Activated CD8-positive, alpha-beta T cell treated with anti-CD3 and anti-CD28 coated beads for 36 hours (primary cell): ENCODE measurements around the gene PRMT7. TPM values are rescaled to one million over a fixed set of nuclear protein-coding genes. Genes with fewer than 3 reads are reported as not detected.

ENCODE experiments used
- ATAC-seq: fragments of 200-7000 bp; cut with Tn5 transposase; one replicate; pipeline ENCODE4 v1.10.0; 2021; ENCODE audit warnings: mild to moderate bottlenecking, moderate library complexity
- CTCF ChIA-PET: fragments of 350-600 bp; sonication (Branson Sonifier 250); formaldehyde crosslinking; loops from one replicate; lab custom pipeline; 2021; ENCODE audit warnings: antibody characterized with exemption; lab: Charles Lee
- POLR2A ChIA-PET: fragments of 350-600 bp; sonication (Branson Sonifier 250); formaldehyde crosslinking; loops from one replicate; lab custom pipeline; 2021; ENCODE audit warnings: antibody characterized with exemption; lab: Charles Lee
- DNase-seq: peaks from one replicate; pipeline ENCODE4 v3.0.0-alpha.2; 2020
- H3K27ac Mint-ChIP-seq: one replicate; pipeline ENCODE4 v1.8.0; 2021; ENCODE audit warnings: mild to moderate bottlenecking, mixed read lengths
- H3K27me3 Mint-ChIP-seq: one replicate; pipeline ENCODE4 v1.8.0; 2021; ENCODE audit warnings: mixed read lengths
- H3K36me3 Mint-ChIP-seq: one replicate; pipeline ENCODE4 v1.8.0; 2021; ENCODE audit warnings: low read depth, mixed read lengths
- H3K4me1 Mint-ChIP-seq: one replicate; pipeline ENCODE4 v1.8.0; 2021; ENCODE audit warnings: low read depth, mixed read lengths
- H3K4me3 Mint-ChIP-seq: one replicate; pipeline ENCODE4 v1.8.0; 2021; ENCODE audit warnings: mild to moderate bottlenecking, moderate library complexity, mixed read lengths
- H3K9me3 Mint-ChIP-seq: one replicate; pipeline ENCODE4 v1.8.0; 2021; ENCODE audit warnings: mixed read lengths
- intact Hi-C: fragments of 100-400 bp; cut with micrococcal nuclease; formaldehyde crosslinking; loops from one replicate; pipeline ENCODE4 v1.10.0; 2022
- total RNA-seq, 2 experiments: library from RNA; stranded (reverse); gene quantifications; one replicate each; pipeline ENCODE4 v1.2.3, GENCODE V29; 2021
- TF ChIP-seq, protein P1 (sequence below): fragments of 200-600 bp; IDR thresholded peaks from one replicate; pipeline ENCODE4 v1.8.0; 2022; ENCODE audit warnings: antibody characterized with exemption, mild to moderate bottlenecking

The PRMT7 gene
- total RNA-seq, 2 experiments from 2014 or later = 67.4 to 78.4 TPM

DNA sequence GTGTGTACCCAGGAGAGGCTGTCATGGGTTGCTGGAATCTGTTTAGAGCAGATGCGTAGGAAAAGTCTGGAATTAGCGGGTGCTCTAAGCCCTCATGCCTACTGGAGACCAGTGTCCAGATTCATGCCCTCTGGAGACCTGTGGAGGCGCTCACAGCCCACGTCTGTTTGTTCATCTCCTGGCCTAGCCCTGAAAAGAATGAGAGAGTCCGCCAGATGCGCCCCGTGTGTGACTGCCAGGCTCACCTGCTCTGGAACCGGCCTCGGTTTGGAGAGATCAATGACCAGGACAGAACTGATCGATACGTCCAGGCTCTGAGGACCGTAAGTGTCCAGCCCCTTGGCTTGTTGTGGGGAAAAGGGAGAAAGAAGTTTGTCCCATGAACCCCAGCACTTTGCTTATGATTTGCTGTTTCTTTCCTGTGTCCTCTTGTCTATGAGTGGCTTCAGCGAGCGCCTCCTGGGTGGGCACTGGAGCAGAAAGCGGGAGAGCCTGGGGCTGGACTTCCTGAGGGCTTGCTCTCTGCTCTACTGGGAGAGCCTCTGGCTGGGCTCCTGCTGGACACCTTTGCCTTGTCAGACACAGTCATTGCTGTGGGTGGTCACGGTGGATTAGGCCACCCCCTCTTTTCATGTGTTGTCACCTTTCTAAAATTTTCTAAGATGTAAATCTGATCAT, 35.3 kb downstream of the PRMT7 start:
- Mint-ChIP-seq H3K4me1 (peaks cover 15% of the 10 kb centered on the region), H3K4me3 (no peak overlapping the region), H3K36me3 (peaks cover 54% of the 10 kb centered on the region), H3K9me3 (no peaks in the 10 kb centered on the region), H3K27ac (no peak overlapping the region), H3K27me3 (no peaks in the 10 kb centered on the region)
- DNase-seq (no peak), ATAC-seq (no peak)
- intact Hi-C loops = no loop called here
- ChIA-PET POLR2A (interaction anchor here (0.9 kb wide), 1 partner anchor 10 kb away, joined by 3 read pairs; no protein-coding TSS in a partner anchor), CTCF (interaction anchor here (1.0 to 2.3 kb wide), 2 partner anchors 17 kb away, joined by 4 to 14 read pairs; no protein-coding TSS in a partner anchor)
- TF ChIP-seq, protein P1, sequence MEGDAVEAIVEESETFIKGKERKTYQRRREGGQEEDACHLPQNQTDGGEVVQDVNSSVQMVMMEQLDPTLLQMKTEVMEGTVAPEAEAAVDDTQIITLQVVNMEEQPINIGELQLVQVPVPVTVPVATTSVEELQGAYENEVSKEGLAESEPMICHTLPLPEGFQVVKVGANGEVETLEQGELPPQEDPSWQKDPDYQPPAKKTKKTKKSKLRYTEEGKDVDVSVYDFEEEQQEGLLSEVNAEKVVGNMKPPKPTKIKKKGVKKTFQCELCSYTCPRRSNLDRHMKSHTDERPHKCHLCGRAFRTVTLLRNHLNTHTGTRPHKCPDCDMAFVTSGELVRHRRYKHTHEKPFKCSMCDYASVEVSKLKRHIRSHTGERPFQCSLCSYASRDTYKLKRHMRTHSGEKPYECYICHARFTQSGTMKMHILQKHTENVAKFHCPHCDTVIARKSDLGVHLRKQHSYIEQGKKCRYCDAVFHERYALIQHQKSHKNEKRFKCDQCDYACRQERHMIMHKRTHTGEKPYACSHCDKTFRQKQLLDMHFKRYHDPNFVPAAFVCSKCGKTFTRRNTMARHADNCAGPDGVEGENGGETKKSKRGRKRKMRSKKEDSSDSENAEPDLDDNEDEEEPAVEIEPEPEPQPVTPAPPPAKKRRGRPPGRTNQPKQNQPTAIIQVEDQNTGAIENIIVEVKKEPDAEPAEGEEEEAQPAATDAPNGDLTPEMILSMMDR = no peak

DNA sequence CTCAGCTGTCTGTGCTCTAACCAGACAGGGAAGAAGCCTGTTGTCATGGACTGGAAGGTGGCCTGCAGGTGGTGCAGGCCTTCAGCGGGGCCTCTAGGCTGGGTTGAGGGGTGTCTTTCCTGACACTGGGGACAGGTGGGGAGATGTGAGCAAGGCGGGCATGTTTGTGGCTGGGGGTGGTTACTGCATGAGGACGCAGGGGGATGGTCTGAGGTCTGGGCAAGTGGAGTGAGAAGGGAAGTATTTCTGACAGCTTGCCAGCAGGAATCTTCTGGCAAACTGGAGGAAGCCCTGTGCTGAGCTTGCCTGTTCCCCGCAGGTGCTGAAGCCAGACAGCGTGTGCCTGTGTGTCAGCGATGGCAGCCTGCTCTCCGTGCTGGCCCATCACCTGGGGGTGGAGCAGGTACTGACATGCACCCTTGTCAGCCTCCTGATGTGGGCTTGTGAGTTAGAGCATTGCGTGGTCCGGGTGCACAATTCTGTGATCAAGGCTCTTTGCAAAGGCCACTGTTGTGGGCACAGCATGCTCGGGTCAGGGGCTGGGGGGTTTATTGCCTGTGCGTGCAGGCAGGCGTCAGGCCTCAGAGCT, 36.2 kb downstream of the PRMT7 start:
- no peak overlapping the region for H3K4me3 Mint-ChIP-seq
- intact Hi-C loops = no loop called here
- H3K9me3 Mint-ChIP-seq = no peaks in the 10 kb centered on the region
- ChIA-PET CTCF (no interaction called here), POLR2A (no interaction called here)
- H3K36me3 Mint-ChIP-seq = peaks cover 58% of the 10 kb centered on the region
- TF ChIP-seq, protein P1 = no peak
- peaks cover 15% of the 10 kb centered on the region for H3K4me1 Mint-ChIP-seq
- no peaks in the 10 kb centered on the region for H3K27me3 Mint-ChIP-seq
- H3K27ac Mint-ChIP-seq = no peak overlapping the region
- ATAC-seq (no peak), DNase-seq (no peak)

DNA sequence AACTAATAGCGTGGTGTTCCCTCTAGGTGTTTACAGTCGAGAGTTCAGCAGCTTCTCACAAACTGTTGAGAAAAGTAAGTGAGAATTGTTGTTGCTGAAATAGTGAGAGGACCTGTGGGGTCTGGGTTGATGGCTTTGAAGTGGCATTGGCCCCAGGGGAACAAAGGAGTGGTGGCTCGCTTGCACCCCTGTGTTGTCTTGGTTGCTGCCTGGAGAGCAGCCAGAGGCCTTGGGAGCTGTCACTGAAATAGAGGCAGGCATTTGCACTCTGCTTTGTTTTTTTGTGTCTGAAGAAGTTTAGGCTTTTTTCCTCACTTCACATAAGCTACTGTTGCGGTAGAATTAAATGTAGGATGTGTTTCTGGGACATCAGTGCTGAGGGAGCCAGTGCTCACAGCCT, 36.8 kb downstream of the PRMT7 start:
- DNase-seq = no peak
- Mint-ChIP-seq H3K27ac (no peak overlapping the region), H3K4me1 (peaks cover 15% of the 10 kb centered on the region), H3K27me3 (no peaks in the 10 kb centered on the region), H3K36me3 (peaks cover 63% of the 10 kb centered on the region), H3K4me3 (no peak overlapping the region), H3K9me3 (no peaks in the 10 kb centered on the region)
- ATAC-seq = no peak
- ChIA-PET CTCF (no interaction called here), POLR2A (no interaction called here)
- intact Hi-C loops = no loop called here
- TF ChIP-seq, protein P1 = no peak

DNA sequence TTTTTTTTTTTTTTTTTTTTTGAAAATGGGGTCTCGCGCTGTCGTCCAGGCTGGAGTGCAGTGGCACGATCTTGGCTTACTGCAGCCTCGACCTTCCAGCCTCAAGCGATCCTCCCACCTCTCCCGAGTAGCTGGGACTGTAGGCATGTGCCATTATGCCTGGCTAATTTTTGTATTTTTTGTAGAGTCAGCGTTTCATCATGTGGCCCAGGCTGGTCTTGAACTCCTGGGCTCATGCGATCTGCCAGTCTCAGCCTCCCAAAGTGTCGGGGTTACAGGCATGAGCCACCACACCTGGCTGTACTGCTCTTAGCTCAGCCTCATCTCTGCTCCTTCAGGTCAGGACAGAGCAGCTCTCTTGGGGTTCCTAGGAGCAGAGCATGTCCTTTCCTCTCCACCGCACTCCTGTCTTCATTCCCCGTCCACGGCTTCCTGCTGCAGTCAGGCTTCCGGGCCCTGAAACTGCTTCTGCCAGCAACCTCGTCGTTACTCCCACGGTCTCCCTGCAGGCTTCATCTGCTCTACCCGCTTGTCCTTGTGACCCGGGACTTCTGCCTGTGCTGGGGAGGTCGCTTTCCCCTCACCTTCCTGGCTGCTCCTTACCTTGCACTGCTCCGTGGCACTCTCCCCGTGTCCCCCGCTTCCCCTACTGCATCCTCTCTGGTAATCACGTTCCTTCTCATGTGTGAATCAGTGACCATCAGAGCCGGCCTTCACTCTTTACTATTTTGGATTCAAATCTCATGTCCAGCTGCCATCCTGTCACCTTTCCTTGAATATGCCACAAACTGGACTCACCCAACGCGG, 38.0 kb downstream of the PRMT7 start:
- no peak for DNase-seq
- Mint-ChIP-seq H3K4me3 (no peak overlapping the region), H3K36me3 (peaks cover 67% of the 10 kb centered on the region), H3K4me1 (peaks cover 15% of the 10 kb centered on the region), H3K27ac (no peak overlapping the region), H3K9me3 (no peaks in the 10 kb centered on the region), H3K27me3 (no peaks in the 10 kb centered on the region)
- ChIA-PET CTCF (interaction anchor here (1.7 kb wide), 1 partner anchor 87 kb away, joined by 6 read pairs; no protein-coding TSS in a partner anchor), POLR2A (interaction anchor here (0.7 kb wide), 1 partner anchor 20 kb away, joined by 3 read pairs; no protein-coding TSS in a partner anchor)
- ATAC-seq = no peak
- TF ChIP-seq, protein P1 = no peak
- intact Hi-C loops = no loop called here
